Fibroblast of the aortic adventitia (primary cell): ENCODE results near the gene HPN. TPM values are rescaled to one million over a fixed set of nuclear protein-coding genes. Genes with fewer than 3 reads are reported as not detected.
"Not testable (repeated sequence)": the region's sequence is repeated elsewhere in the genome, so short reads cannot be mapped to it uniquely, and the experiment has no call there.

Experiments used
- DNase-seq: peaks from one replicate; pipeline ENCODE4 v3.0.0-alpha.2; 2010; ENCODE audit warnings: low read depth
- H3K4me3 ChIP-seq: 2 replicates; pipeline ENCODE4 v1.5.1; 2011; ENCODE audit warnings: low read depth, mild to moderate bottlenecking, control low read depth, low read length, moderate library complexity
- total RNA-seq: library from RNA; depleted of rRNA; stranded (reverse); fragments of >200 nt; gene quantifications from 2 replicates; pipeline ENCODE4 v1.2.3, GENCODE V29; 2012; ENCODE audit warnings: low replicate concordance
- TF ChIP-seq, protein P1 (sequence below): IDR thresholded peaks from 2 replicates; pipeline ENCODE4 v1.5.1; 2011; ENCODE audit warnings: mild to moderate bottlenecking, low read length, control low read depth, inconsistent platforms; ENCODE audit not compliant: insufficient read depth

HPN gene
- total RNA-seq, 1 donor: not detected

DNA sequence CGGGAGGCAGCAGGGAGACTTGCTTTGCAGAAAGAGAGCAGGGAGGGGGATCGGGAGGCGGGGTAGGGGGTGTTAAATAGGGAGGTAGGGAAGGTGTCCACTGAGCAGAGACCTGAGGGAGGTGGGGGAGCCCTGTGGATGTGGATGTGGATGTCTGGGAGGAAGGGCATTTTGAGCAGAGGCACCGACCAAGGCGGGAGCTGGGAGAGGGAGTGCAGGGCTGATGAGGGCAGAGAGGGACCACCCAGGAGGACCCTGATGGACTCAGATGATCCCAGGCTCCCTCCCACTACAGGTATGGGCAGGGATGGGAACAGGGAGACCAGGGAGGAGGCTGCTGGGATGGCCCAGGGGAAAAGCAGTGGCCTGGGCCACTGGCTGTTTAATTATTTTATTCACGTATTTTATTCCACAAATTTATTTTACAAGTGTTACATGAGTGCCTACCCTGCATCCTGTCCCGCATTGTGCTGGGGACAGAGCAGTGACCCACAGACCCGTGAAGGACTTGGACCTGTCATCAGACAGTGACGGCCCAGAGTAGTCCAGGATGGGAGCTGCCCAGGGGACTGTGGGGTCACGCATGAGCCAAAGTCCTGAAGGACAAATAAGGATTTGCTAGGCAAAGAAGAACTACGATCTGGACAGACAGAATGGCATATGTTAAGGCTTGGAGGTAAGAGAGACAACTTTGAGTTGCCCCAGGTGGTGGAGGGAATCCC is 36.1 kb upstream of the HPN start:
- H3K4me3 ChIP-seq: no peak overlapping the region
- TF ChIP-seq, protein P1, sequence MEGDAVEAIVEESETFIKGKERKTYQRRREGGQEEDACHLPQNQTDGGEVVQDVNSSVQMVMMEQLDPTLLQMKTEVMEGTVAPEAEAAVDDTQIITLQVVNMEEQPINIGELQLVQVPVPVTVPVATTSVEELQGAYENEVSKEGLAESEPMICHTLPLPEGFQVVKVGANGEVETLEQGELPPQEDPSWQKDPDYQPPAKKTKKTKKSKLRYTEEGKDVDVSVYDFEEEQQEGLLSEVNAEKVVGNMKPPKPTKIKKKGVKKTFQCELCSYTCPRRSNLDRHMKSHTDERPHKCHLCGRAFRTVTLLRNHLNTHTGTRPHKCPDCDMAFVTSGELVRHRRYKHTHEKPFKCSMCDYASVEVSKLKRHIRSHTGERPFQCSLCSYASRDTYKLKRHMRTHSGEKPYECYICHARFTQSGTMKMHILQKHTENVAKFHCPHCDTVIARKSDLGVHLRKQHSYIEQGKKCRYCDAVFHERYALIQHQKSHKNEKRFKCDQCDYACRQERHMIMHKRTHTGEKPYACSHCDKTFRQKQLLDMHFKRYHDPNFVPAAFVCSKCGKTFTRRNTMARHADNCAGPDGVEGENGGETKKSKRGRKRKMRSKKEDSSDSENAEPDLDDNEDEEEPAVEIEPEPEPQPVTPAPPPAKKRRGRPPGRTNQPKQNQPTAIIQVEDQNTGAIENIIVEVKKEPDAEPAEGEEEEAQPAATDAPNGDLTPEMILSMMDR: no peak
- DNase-seq: no peak

DNA sequence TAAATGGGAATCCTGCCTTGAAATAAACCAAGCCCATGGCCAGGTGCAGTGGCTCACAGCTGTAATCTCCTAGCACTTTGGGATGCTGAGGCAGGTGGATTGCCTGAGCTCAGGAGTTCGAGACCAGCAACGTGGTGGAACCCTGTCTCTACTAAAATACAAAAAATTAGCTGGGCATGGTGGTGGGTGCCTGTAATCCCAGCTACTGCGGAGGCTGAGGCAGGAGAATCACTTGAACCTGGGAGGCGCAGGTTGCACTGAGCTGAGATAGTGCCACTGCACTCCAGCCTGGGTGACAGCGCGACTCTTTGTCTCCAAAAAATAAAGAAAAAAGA is 35.5 kb upstream of the HPN start:
- not testable (repeated sequence) for H3K4me3 ChIP-seq, DNase-seq

DNA sequence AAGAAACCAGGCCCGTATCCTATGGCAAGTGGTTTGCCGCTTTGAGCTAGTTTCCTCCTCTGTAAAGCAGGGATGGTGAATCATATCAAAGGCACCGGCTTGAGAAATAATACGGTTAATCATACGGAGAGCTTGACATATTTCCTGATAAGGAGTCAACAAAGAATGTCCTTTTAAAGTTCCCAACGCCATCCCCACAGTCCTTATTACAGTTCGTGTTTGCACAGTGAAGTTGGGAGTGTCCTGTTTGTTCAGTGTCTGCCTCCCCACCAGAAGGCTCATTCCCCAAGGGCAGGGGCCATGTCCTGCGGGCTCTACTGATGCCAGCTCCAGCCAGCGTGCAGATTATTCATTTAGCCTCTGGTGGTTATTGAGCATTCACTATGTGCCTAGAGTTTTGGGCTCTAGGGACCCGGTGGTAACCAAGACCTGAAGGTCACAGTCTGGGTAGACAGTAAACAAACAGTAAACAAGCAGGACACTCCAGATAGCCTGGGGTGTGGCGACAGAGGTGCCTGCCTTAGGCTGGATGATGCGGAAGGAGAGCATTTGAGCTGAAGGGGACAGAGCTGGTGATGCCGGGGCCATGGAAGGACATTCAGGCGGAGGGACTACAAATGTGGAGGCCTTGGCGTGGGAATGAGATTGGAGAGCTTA is 35.1 kb upstream of the HPN start:
- H3K4me3 ChIP-seq: no peak overlapping the region
- peak; percentile 85 for DNase-seq
- TF ChIP-seq, protein P1: no peak

DNA sequence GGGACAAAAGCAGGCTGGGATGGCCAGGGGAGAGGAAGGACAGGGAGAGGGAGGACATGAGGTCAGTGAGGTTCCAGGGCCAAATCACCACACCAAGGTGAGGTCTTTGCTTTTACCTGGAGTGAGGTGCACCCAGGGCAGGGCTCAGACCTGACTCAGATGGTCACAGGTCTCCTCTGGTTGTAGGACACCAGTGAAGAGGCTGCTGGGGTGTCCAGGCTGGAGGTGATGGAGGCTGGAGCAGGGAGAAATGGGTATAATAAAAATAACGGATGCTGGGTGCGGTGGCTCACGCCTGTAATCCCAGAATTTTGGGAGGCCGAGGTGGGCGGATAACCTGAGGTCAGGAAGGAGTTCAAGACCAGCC is 34.5 kb upstream of the HPN start:
- no peak overlapping the region for H3K4me3 ChIP-seq
- TF ChIP-seq, protein P1: no peak
- DNase-seq: no peak

DNA sequence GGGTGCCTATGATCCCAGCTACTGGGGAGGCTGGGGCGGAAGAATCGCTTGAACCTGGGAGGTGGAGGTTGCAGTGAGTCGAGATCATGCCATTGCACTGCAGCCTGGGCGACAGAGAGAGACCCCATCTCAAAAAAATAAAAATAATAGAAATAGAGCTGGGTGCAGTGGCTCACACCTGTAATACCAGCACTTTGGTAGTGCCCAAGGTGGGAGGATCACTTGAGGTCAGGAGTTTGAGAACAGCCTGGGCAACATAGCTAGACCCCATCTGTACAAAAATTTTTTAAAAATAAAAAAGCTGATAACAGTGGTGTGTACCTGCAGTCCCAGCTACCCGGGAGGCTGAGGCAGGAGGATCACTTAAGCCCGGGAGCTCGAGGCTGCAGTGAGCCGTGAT is 34.1 kb upstream of the HPN start:
- DNase-seq, H3K4me3 ChIP-seq: not testable (repeated sequence)

DNA sequence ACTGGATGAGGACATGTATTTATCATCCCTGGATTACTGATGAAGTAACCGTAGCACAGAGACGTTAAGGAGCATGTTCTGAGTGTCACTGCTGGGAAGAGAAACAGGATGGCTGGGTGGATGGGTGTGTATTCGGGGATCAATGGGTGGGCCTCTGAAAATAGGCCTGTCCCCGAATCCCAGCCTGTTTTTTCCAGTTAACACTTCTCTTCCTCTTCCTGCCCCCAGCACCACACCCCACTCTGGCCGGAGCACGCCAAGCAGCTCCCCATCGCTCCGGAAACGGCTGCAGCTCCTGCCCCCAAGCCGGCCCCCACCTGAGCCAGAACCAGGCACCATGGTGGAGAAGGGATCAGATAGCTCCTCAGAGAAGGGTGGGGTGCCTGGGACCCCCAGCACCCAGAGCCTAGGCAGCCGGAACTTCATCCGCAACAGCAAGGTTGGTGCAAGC is 32.6 kb upstream of the HPN start:
- no peak overlapping the region for H3K4me3 ChIP-seq
- TF ChIP-seq, protein P1: no peak
- DNase-seq: no peak

DNA sequence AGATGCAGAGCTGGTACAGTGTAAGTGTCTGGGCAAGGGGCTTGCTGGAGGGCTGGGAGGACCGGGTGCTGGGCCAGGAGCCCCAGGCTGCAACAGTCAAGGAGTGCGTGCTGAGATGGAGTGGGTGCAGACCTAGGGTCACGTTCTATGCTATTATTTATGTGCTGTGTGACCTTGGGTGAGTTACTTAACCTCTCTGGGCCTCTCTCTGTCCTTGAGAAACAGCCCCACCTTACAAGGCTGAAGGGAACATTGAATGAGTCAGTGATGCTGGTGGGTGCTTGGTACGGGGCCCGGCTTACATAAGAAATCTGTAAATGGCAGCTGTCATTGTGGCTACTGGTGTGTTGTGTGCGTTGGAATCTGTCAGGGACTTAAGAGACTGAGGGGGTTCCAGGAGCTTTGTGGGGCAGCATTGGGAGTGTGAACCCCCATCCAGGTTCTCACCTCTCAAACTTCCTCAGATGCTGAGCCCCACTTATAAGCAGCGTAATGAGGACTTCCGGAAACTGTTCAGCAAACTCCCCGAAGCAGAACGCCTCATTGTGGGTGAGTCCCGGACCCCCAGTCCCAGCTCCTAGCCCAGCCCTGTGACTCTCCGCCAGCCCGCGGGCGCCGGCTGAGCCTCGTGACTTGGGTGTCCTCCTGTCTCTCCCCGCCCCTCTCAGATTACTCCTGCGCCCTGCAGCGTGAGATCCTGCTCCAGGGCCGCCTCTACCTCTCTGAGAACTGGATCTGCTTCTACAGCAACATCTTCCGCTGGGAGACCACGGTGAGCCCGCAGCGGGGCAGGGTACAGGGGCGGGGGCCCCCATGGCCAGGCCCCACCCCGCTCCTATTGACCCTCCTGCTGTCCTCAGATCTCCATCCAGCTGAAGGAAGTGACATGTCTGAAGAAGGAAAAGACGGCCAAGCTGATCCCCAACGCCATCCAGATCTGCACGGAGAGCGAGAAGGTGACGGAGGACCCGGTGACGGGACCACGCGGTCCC is 31.8 kb upstream of the HPN start:
- TF ChIP-seq, protein P1: no peak
- H3K4me3 ChIP-seq: no peak overlapping the region
- no peak for DNase-seq
